HFF-Myc (cell line): ENCODE results near the gene KTI12.
"Not testable (repeated sequence)": the region's sequence is repeated elsewhere in the genome, so short reads cannot be mapped to it uniquely, and the experiment has no call there.

Experiments used
- DNase-seq: peaks from one replicate; pipeline ENCODE4 v3.0.0-alpha.2; 2011; ENCODE audit warnings: low read depth; ENCODE audit errors: extremely low read depth
- H3K4me3 ChIP-seq: replicated peaks from 2 replicates; pipeline ENCODE4 v1.5.1; 2011; ENCODE audit warnings: low read depth, mild to moderate bottlenecking, control low read depth, low read length
- CTCF ChIP-seq: IDR thresholded peaks from 2 replicates; pipeline ENCODE4 v1.5.1; 2012; ENCODE audit warnings: mild to moderate bottlenecking, low read depth, low read length, control low read depth; ENCODE audit errors: missing control alignments

Gene KTI12

GRCh38 chr1:52022133-52022532, 11.5 kb downstream of the KTI12 start:
- no peak overlapping the region for H3K4me3 ChIP-seq
- DNase-seq: no peak
- TF ChIP-seq CTCF: no peak

GRCh38 chr1:52008071-52008809, 25.4 kb downstream of the KTI12 start:
- no peak for TF ChIP-seq CTCF
- no peak for DNase-seq
- H3K4me3 ChIP-seq: no peak overlapping the region

- no peak overlapping the region for H3K4me3 ChIP-seq
- no peak for DNase-seq
- no peak for TF ChIP-seq CTCF
These were observed 26.2 kb downstream of the KTI12 start for GRCh38 chr1:52007215-52008002.

- not testable (repeated sequence) for H3K4me3 ChIP-seq
These were observed 27.5 kb downstream of the KTI12 start for GRCh38 chr1:52006081-52006553.

GRCh38 chr1:52005548-52005947, 28.1 kb downstream of the KTI12 start:
- DNase-seq, H3K4me3 ChIP-seq: not testable (repeated sequence)

More at GRCh38 chr1:52006081-52006553, 27.5 kb downstream of the KTI12 start:
- DNase-seq: not testable (repeated sequence)

GRCh38 chr1:52003877-52004276, 29.7 kb downstream of the KTI12 start:
- DNase-seq: no peak
- TF ChIP-seq CTCF: no peak
- no peak overlapping the region for H3K4me3 ChIP-seq

- peak; percentile 93 for DNase-seq
- peak; percentile 85 for TF ChIP-seq CTCF
- H3K4me3 ChIP-seq: no peak overlapping the region
These were observed 31.3 kb downstream of the KTI12 start for GRCh38 chr1:52002038-52002917.
